GM19193 (cell line): ENCODE data around the gene MRPS14.

Source experiments
- POLR2A ChIP-seq: IDR thresholded peaks from 4 replicates; pipeline ENCODE4 v1.6.1; 2011; ENCODE audit not compliant: insufficient read depth, insufficient read length; ENCODE audit errors: extremely low read depth

Gene MRPS14

GRCh38 chr1:175023043-175023921, at the start of gene MRPS14:
MRPS14 (minus strand) TSS chr1:175023425; CDS start chr1:175023408, 17 bp downstream.
- peak; percentile 93 for TF ChIP-seq POLR2A

GRCh38 chr1:175072099-175072951, 49.1 kb upstream of the MRPS14 start:
- no peak for TF ChIP-seq POLR2A

GRCh38 chr1:175071276-175071943, 48.2 kb upstream of the MRPS14 start:
- TF ChIP-seq POLR2A: no peak

DNA sequence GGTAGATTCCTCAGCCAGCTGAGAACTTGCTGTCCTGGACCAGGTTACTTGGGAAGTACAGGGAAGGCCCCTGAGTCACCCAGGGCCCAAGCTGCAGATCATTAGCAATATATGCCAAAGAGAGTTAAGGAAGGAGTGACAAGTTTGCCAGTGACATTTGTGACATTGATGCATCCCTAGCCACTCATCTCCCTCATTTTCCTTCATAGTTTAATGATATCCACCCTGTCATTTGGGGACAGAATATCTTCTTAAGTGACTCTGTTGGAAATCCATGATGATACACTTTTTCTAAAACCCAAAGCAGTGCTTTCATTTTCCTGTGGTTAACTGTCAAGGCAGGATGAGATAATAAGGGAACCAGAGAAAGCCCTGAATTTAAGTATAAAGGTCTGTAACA, 47.6 kb upstream of the MRPS14 start:
- TF ChIP-seq POLR2A: no peak

DNA sequence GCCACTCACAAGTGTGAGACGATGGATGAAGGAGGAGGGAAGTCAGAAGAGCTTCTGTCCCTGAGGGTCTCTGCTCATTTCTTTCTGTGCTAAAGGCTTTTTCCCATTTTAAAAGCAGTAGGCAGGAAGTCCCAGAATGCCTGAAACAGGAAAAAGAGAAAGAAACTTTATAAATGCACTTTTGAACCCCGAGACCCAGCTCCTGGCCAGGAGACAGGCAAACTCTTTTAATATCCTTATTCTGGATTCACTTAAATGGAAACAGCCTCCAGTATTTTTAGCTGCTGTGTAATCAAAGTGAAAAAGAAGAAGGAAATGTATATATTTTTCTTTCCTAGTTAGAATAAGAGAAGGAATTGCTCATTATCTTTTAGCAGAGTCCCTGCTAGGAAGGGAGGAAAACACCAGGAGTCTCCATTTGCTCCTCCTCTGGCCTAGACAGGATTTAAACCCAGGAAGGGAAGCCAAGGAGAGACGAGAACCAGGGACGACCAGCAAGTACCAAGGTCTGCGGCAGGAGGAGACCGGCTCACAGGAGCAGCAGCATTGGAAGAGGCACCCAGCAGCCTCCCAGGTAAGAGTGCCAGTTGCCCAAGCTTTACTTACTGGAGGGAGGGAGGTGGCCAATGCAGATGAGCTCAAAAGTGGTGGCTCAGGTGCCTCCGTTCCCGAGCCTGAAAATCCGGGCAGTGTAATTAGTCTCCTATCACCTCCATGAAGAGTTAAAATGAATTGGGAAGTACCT, 44.3 kb upstream of the MRPS14 start, which contains the start of gene TNN:
Gene TNN (plus strand): TSS at position 472 of the 745 bp plus-strand sequence. CDS start 9,586 bp downstream, outside the sequence.
- no peak for TF ChIP-seq POLR2A

DNA sequence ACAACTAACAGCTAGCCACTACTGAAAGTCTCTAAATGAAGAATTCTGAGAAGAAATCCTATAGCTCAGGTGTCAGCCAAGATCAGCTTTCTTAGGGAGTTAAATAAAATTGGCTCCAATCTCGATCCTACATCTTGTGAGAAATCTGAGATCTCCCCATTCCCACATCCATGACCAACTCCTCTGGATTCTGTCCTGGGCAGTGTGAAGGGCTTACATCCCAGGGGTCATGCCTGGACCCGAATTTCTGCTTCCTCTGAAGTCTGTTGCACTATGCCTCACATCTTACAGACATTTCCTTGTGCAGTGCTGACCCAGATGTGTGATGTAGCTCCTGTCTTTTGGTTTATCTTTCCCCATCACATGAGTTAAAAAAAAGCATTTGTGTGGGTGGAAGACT, 39.6 kb upstream of the MRPS14 start:
- TF ChIP-seq POLR2A: no peak

- no peak for TF ChIP-seq POLR2A
Measured at GRCh38 chr1:175062339-175062738, 39.1 kb upstream of the MRPS14 start.

DNA sequence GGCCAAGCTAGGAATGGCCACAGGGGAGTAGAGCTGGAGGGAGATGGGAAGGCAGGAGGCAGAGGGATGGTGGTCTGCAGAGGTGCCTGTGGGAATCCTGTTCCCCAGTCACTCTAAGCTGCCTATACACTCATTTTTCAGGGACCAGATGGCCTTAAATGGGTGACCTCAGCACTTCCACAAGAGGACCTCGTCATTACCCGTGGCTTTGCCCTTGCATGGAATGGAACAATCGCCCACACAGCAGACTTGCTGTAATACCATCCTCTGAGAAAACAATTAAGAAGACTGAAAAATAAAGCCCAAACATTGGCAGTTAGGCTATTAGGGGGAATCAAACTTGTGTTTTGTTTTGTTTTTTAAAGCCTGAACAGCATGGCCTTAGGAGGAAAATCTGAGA, 31.5 kb upstream of the MRPS14 start:
- no peak for TF ChIP-seq POLR2A

GRCh38 chr1:175050992-175051391, 27.8 kb upstream of the MRPS14 start:
- no peak for TF ChIP-seq POLR2A

GRCh38 chr1:175045519-175045918, 22.3 kb upstream of the MRPS14 start:
- no peak for TF ChIP-seq POLR2A

DNA sequence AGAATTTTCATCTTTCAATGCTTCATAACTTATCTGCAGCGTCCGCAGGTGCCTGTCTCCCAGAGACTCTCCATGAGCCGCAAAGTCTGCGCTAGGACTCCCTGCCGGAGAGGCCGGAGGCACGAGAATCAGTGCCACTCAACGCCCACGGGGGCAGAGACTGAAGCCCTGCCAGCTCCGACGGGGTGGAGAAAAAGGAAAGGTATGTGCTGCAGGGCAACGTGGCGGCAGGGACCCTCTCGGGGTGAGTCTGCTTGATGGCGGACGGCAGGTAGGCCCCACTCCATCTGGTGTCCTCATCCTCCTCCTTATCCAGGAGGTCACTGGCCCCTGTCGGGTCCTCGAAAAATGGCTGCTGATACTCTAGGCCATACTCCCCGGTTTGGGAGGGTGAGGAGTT, 21.9 kb upstream of the MRPS14 start:
- no peak for TF ChIP-seq POLR2A

GRCh38 chr1:175043824-175044223, 20.6 kb upstream of the MRPS14 start:
- no peak for TF ChIP-seq POLR2A

GRCh38 chr1:175042650-175043049, 19.4 kb upstream of the MRPS14 start:
- TF ChIP-seq POLR2A: no peak

DNA sequence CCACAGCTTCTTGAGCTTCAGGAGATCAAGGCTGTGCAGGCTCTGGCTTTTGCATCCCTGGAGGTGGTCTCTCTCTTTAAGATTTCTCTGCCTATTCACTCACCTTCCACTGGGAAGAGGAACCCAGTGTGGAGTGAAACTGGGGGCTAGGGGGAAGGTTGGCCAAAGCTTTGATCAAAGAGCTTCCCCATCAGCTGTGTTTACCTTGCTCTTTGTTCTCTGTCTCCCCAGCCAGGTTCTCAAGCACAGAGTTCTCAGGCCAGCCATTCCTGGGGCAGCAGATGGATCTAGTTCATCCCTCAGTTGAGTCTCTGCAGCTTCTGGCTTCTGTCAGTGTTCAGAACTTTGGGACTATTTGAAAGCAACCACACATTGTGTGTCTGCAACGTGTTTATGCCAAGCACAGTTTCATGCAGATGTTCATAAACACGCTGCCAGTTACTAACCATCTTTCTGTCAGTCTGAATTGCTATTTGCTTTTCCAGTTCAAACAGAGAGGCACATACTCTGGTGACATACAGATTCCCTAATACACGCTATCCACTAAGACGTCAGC, 17.2 kb upstream of the MRPS14 start:
- TF ChIP-seq POLR2A: no peak
